WTC11 (cell line): ENCODE measurements around the gene PRRC2B. TPM values are rescaled to one million over a fixed set of nuclear protein-coding genes. Genes with fewer than 3 reads are reported as not detected.
A peak's percentile ranks its signal among the peaks of the same experiment; 100 is the strongest.

Experiments
- ATAC-seq: fragments of 200-7000 bp; cut with Tn5 transposase; 2 replicates; pipeline ENCODE4 v1.10.0; 2021; ENCODE audit warnings: mild to moderate bottlenecking, moderate library complexity
- CTCF ChIA-PET: fragments of 300-600 bp; sonication (Branson Sonifier 250); formaldehyde crosslinking; loops from one replicate; lab custom pipeline; 2021; ENCODE audit warnings: antibody characterized with exemption; lab: Charles Lee
- POLR2A ChIA-PET: fragments of 350-600 bp; sonication (Branson Sonifier 250); formaldehyde crosslinking; loops from one replicate; lab custom pipeline; 2021; ENCODE audit warnings: antibody characterized with exemption; lab: Charles Lee
- DNase-seq: peaks from one replicate; pipeline ENCODE4 v3.0.0; 2021; ENCODE audit warnings: low spot score
- H3K27ac Mint-ChIP-seq: 2 replicates; pipeline ENCODE4 v1.8.0; 2021; ENCODE audit warnings: mixed read lengths
- H3K27me3 Mint-ChIP-seq: 2 replicates; pipeline ENCODE4 v1.8.0; 2021; ENCODE audit warnings: low read depth, mild to moderate bottlenecking, moderate library complexity, mixed read lengths
- H3K36me3 Mint-ChIP-seq: 2 replicates; pipeline ENCODE4 v1.8.0; 2021; ENCODE audit warnings: mixed read lengths
- H3K4me1 Mint-ChIP-seq: 2 replicates; pipeline ENCODE4 v1.8.0; 2022; ENCODE audit warnings: mixed read lengths
- H3K4me3 Mint-ChIP-seq: 2 replicates; pipeline ENCODE4 v1.8.0; 2021; ENCODE audit warnings: mild to moderate bottlenecking, moderate library complexity, mixed read lengths
- H3K9me3 Mint-ChIP-seq: 2 replicates; pipeline ENCODE4 v1.8.0; 2021; ENCODE audit warnings: mixed read lengths
- CBFB ChIP-seq: sonication (generic); formaldehyde crosslinking; IDR thresholded peaks from 2 replicates; pipeline ENCODE4 v1.8.1; 2022; ENCODE audit warnings: mild to moderate bottlenecking, low read depth, missing genetic modification reagents
- CDX4 ChIP-seq: fragments of 250-450 bp; sonication (Bioruptor Pico); IDR thresholded peaks from 2 replicates; pipeline ENCODE4 v1.9.0; 2021; ENCODE audit warnings: moderate library complexity, mild to moderate bottlenecking, inconsistent platforms, borderline replicate concordance
- CREM ChIP-seq: sonication (generic); formaldehyde crosslinking; IDR thresholded peaks from 2 replicates; pipeline ENCODE4 v1.8.1; 2022; ENCODE audit warnings: mild to moderate bottlenecking, missing genetic modification reagents, moderate library complexity
- ERG ChIP-seq: fragments of 250-450 bp; sonication (Bioruptor Pico); IDR thresholded peaks from 2 replicates; pipeline ENCODE4 v1.8.0; 2021; ENCODE audit warnings: mild to moderate bottlenecking
- FOXK1 ChIP-seq: sonication (generic); formaldehyde crosslinking; IDR thresholded peaks from 2 replicates; pipeline ENCODE4 v1.8.0; 2022; ENCODE audit warnings: mild to moderate bottlenecking, moderate library complexity, missing genetic modification reagents
- GRHL2 ChIP-seq: fragments of 250-450 bp; sonication (Bioruptor Pico); IDR thresholded peaks from 2 replicates; pipeline ENCODE4 v1.8.0; 2022; ENCODE audit warnings: mild to moderate bottlenecking, moderate library complexity; ENCODE audit not compliant: insufficient replicate concordance, severe bottlenecking
- MXD4 ChIP-seq: fragments of 250-450 bp; sonication (Bioruptor Pico); IDR thresholded peaks from 2 replicates; pipeline ENCODE4 v1.8.0; 2021; ENCODE audit warnings: mild to moderate bottlenecking, moderate library complexity, borderline replicate concordance
- MYBL2 ChIP-seq: sonication (generic); formaldehyde crosslinking; IDR thresholded peaks from 2 replicates; pipeline ENCODE4 v1.8.1; 2023; ENCODE audit warnings: mild to moderate bottlenecking, moderate library complexity, missing genetic modification reagents
- NFATC4 ChIP-seq: fragments of 250-450 bp; sonication (Bioruptor Pico); IDR thresholded peaks from 2 replicates; pipeline ENCODE4 v1.9.0; 2021; ENCODE audit warnings: mild to moderate bottlenecking
- NFYB ChIP-seq: sonication (generic); formaldehyde crosslinking; conservative IDR thresholded peaks from 2 replicates; pipeline ENCODE4 v1.8.0; 2022; ENCODE audit warnings: low read depth, missing genetic modification reagents
- OVOL2 ChIP-seq: fragments of 250-450 bp; sonication (Bioruptor Pico); IDR thresholded peaks from 2 replicates; pipeline ENCODE4 v1.9.0; 2021; ENCODE audit warnings: mild to moderate bottlenecking, borderline replicate concordance
- TCF7 ChIP-seq: sonication (generic); formaldehyde crosslinking; IDR thresholded peaks from 2 replicates; pipeline ENCODE4 v1.8.0; 2022; ENCODE audit warnings: mild to moderate bottlenecking, low read depth, missing genetic modification reagents, moderate library complexity
- ZNF263 ChIP-seq: sonication (generic); formaldehyde crosslinking; IDR thresholded peaks from 2 replicates; pipeline ENCODE4 v1.8.1; 2022; ENCODE audit warnings: low read depth, mild to moderate bottlenecking, moderate library complexity, missing genetic modification reagents
- ZNF317 ChIP-seq: sonication (generic); formaldehyde crosslinking; IDR thresholded peaks from 2 replicates; pipeline ENCODE4 v1.8.1; 2023; ENCODE audit warnings: low read depth, mild to moderate bottlenecking, moderate library complexity, missing genetic modification reagents, borderline replicate concordance
- ZNF396 ChIP-seq: fragments of 250-450 bp; sonication (Bioruptor Pico); IDR thresholded peaks from 2 replicates; pipeline ENCODE4 v1.8.0; 2021; ENCODE audit warnings: mild to moderate bottlenecking, moderate library complexity, borderline replicate concordance
- ZNF671 ChIP-seq: fragments of 250-450 bp; sonication (Bioruptor Pico); IDR thresholded peaks from 2 replicates; pipeline ENCODE4 v1.8.0; 2021; ENCODE audit warnings: mild to moderate bottlenecking
- total RNA-seq: library from RNA; stranded (reverse); gene quantifications from 3 replicates; pipeline ENCODE4 v1.2.3, GENCODE V29; 2021
- TF ChIP-seq, protein P1 (sequence below): sonication (generic); formaldehyde crosslinking; IDR thresholded peaks from 2 replicates; pipeline ENCODE4 v1.8.1; 2023; ENCODE audit warnings: mild to moderate bottlenecking, missing genetic modification reagents, moderate library complexity
- TF ChIP-seq, protein P2 (sequence below): sonication (generic); formaldehyde crosslinking; conservative IDR thresholded peaks from 2 replicates; pipeline ENCODE4 v1.8.1; 2023; ENCODE audit warnings: mild to moderate bottlenecking, low read depth, missing genetic modification reagents, moderate library complexity
- TF ChIP-seq, protein P3 (sequence below): fragments of 250-450 bp; sonication (Bioruptor Pico); IDR thresholded peaks from 2 replicates; pipeline ENCODE4 v1.9.0; 2021; ENCODE audit warnings: mild to moderate bottlenecking, borderline replicate concordance

Gene PRRC2B
- total RNA-seq, 1 experiment from 2014 or later: 272 TPM

DNA sequence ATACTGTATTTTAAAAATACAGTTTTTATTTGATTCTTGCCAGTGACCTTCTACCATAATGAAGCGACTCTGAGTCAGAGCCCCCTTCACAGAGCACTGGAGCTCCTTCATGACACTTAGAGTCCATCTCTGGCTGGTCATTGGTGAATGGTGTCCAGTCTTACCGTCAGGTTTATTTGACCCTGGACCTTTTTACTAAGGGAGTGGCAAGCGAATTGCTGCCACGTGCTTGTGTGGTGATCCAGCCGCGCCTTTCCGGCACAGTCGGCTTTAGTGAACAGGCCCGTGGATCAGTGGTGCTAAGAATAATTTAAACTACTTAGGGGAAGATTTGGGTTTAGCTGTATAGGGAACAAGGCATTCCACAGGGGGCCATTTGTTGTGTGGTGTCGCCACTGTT is 48.5 kb downstream of the PRRC2B start:
- Mint-ChIP-seq H3K4me3 (no peak overlapping the region), H3K4me1 (peaks cover 22% of the 10 kb centered on the region), H3K36me3 (peaks cover 90% of the 10 kb centered on the region), H3K9me3 (no peaks in the 10 kb centered on the region), H3K27me3 (no peaks in the 10 kb centered on the region), H3K27ac (peak overlapping the region; percentile 88; the same call in 1 of the 2 replicates)
- no peak for DNase-seq
- CTCF ChIA-PET: no interaction called here
- TF ChIP-seq ZNF317: no peak
- TF ChIP-seq CREM (CRISPR knock-in tag): no peak
- no peak for TF ChIP-seq FOXK1 (CRISPR knock-in tag)
- TF ChIP-seq, protein P1, sequence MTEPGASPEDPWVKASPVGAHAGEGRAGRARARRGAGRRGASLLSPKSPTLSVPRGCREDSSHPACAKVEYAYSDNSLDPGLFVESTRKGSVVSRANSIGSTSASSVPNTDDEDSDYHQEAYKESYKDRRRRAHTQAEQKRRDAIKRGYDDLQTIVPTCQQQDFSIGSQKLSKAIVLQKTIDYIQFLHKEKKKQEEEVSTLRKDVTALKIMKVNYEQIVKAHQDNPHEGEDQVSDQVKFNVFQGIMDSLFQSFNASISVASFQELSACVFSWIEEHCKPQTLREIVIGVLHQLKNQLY (CRISPR knock-in tag): no peak
- TF ChIP-seq, protein P2, sequence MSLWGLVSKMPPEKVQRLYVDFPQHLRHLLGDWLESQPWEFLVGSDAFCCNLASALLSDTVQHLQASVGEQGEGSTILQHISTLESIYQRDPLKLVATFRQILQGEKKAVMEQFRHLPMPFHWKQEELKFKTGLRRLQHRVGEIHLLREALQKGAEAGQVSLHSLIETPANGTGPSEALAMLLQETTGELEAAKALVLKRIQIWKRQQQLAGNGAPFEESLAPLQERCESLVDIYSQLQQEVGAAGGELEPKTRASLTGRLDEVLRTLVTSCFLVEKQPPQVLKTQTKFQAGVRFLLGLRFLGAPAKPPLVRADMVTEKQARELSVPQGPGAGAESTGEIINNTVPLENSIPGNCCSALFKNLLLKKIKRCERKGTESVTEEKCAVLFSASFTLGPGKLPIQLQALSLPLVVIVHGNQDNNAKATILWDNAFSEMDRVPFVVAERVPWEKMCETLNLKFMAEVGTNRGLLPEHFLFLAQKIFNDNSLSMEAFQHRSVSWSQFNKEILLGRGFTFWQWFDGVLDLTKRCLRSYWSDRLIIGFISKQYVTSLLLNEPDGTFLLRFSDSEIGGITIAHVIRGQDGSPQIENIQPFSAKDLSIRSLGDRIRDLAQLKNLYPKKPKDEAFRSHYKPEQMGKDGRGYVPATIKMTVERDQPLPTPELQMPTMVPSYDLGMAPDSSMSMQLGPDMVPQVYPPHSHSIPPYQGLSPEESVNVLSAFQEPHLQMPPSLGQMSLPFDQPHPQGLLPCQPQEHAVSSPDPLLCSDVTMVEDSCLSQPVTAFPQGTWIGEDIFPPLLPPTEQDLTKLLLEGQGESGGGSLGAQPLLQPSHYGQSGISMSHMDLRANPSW (CRISPR knock-in tag): no peak
- TF ChIP-seq ZNF396 (CRISPR knock-in tag): no peak
- no peak for TF ChIP-seq TCF7
- no peak for ATAC-seq
- POLR2A ChIA-PET: interaction anchor here (0.5 kb wide), 1 partner anchor 46 kb away, joined by 3 read pairs; no protein-coding TSS in a partner anchor

DNA sequence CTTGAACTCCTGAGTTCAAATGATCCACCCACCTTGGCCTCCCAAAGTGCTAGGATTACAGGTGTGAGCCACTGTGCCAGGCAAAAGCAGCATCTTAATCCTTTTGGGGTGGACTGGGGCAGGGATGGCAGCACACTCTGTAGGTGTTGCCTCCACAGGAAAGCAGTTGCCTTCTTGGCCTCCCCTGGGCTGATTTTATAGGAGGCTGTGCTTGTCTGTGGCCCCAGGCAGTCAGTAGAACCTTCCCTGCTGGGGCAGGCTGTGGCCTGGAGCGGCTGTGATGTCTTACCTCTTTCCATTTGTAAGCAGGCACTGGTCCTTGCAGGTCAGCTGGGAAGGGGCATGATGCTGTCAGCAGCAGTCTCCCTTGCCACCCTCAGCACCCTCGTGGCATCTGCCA is 49.8 kb downstream of the PRRC2B start:
- Mint-ChIP-seq H3K9me3 (no peaks in the 10 kb centered on the region), H3K27me3 (no peaks in the 10 kb centered on the region), H3K4me3 (no peak overlapping the region), H3K36me3 (peaks cover 90% of the 10 kb centered on the region), H3K27ac (peak overlapping the region; percentile 69), H3K4me1 (peaks cover 10% of the 10 kb centered on the region; the same call in 1 of the 2 replicates)
- ChIA-PET CTCF (interaction anchor here (1.0 kb wide), 1 partner anchor 94 kb away, joined by 3 read pairs; no protein-coding TSS in a partner anchor), POLR2A (no interaction called here)
- DNase-seq (no peak), ATAC-seq (no peak)
- TF ChIP-seq ZNF317: no peak
- no peak for TF ChIP-seq OVOL2 (CRISPR knock-in tag)
- TF ChIP-seq CBFB: no peak

DNA sequence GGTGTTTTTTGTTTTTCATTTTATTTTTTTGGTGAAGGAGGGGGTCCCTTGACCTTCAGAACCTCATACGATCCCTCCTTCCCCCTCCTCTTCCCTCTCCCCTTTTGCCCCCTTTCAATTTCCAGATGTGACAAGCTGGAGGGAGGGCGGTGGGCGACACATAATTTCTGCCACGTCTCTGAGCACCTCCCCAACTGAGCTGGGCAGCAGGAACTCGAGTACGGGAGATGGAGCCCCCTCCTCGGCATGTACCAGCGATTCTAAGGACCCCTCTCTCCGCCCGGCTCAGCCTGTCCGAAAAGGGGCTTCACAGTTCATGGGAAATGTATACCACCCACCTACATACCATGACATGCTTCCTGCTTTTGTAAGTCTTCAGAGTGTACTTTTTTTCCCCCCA is 52.4 kb downstream of the PRRC2B start:
- Mint-ChIP-seq H3K9me3 (no peaks in the 10 kb centered on the region), H3K27ac (no peak overlapping the region), H3K4me1 (peaks cover 7% of the 10 kb centered on the region; the same call in 1 of the 2 replicates), H3K36me3 (peaks cover 87% of the 10 kb centered on the region), H3K4me3 (no peak overlapping the region), H3K27me3 (no peaks in the 10 kb centered on the region)
- TF ChIP-seq NFATC4 (CRISPR knock-in tag) (no peak), MYBL2 (no peak), FOXK1 (CRISPR knock-in tag) (no peak), CDX4 (CRISPR knock-in tag) (no peak), NFYB (CRISPR knock-in tag) (no peak), MXD4 (CRISPR knock-in tag) (no peak), ZNF263 (CRISPR knock-in tag) (no peak), GRHL2 (CRISPR knock-in tag) (no peak)
- no peak for DNase-seq
- CTCF ChIA-PET: interaction anchor here (1.6 kb wide), 1 partner anchor 30 kb away, joined by 3 read pairs; no protein-coding TSS in a partner anchor
- POLR2A ChIA-PET: no interaction called here
- no peak for ATAC-seq

GRCh38 chr9:131447148-131447547 is 53.3 kb downstream of the PRRC2B start:
- Mint-ChIP-seq H3K4me1 (peaks cover 7% of the 10 kb centered on the region; the same call in 1 of the 2 replicates), H3K27ac (peak overlapping the region; percentile 66), H3K27me3 (no peaks in the 10 kb centered on the region), H3K4me3 (no peak overlapping the region), H3K9me3 (no peaks in the 10 kb centered on the region), H3K36me3 (peaks cover 86% of the 10 kb centered on the region)
- ChIA-PET POLR2A (no interaction called here), CTCF (interaction anchor here (0.9 kb wide), 1 partner anchor 27 kb away, joined by 3 read pairs; no protein-coding TSS in a partner anchor)
- ATAC-seq: no peak
- DNase-seq: no peak
- TF ChIP-seq TCF7 (no peak), ZNF671 (CRISPR knock-in tag) (no peak), ERG (no peak), ZNF317 (no peak)
- TF ChIP-seq, protein P3, sequence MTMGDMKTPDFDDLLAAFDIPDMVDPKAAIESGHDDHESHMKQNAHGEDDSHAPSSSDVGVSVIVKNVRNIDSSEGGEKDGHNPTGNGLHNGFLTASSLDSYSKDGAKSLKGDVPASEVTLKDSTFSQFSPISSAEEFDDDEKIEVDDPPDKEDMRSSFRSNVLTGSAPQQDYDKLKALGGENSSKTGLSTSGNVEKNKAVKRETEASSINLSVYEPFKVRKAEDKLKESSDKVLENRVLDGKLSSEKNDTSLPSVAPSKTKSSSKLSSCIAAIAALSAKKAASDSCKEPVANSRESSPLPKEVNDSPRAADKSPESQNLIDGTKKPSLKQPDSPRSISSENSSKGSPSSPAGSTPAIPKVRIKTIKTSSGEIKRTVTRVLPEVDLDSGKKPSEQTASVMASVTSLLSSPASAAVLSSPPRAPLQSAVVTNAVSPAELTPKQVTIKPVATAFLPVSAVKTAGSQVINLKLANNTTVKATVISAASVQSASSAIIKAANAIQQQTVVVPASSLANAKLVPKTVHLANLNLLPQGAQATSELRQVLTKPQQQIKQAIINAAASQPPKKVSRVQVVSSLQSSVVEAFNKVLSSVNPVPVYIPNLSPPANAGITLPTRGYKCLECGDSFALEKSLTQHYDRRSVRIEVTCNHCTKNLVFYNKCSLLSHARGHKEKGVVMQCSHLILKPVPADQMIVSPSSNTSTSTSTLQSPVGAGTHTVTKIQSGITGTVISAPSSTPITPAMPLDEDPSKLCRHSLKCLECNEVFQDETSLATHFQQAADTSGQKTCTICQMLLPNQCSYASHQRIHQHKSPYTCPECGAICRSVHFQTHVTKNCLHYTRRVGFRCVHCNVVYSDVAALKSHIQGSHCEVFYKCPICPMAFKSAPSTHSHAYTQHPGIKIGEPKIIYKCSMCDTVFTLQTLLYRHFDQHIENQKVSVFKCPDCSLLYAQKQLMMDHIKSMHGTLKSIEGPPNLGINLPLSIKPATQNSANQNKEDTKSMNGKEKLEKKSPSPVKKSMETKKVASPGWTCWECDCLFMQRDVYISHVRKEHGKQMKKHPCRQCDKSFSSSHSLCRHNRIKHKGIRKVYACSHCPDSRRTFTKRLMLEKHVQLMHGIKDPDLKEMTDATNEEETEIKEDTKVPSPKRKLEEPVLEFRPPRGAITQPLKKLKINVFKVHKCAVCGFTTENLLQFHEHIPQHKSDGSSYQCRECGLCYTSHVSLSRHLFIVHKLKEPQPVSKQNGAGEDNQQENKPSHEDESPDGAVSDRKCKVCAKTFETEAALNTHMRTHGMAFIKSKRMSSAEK (CRISPR knock-in tag): no peak
